HUES48 (cell line): ENCODE results near the gene EGFL8.
"Not testable (repeated sequence)": the region's sequence is repeated elsewhere in the genome, so short reads cannot be mapped to it uniquely, and the experiment has no call there.

ENCODE experiments used
- H3K27ac ChIP-seq: one replicate; pipeline ENCODE4 v1.7.0; 2013; ENCODE audit warnings: low read depth, low read length, inconsistent platforms
- H3K27me3 ChIP-seq: 2 replicates; pipeline ENCODE4 v1.6.1; 2013; ENCODE audit warnings: mild to moderate bottlenecking, low read length; ENCODE audit not compliant: control insufficient read depth, insufficient read depth
- H3K36me3 ChIP-seq: 2 replicates; pipeline ENCODE4 v1.6.1; 2013; ENCODE audit warnings: low read length; ENCODE audit not compliant: control insufficient read depth, insufficient read depth
- H3K4me1 ChIP-seq: 2 replicates; pipeline ENCODE4 v1.6.1; 2013; ENCODE audit warnings: mild to moderate bottlenecking, low read length; ENCODE audit not compliant: control insufficient read depth, insufficient read depth
- H3K4me3 ChIP-seq: 2 replicates; pipeline ENCODE4 v1.5.1; 2013; ENCODE audit warnings: mild to moderate bottlenecking, low read depth, low read length
- H3K9ac ChIP-seq: 2 replicates; pipeline ENCODE4 v1.6.1; 2013; ENCODE audit warnings: mild to moderate bottlenecking, low read depth, low read length, moderate library complexity
- H3K9me3 ChIP-seq: 2 replicates; pipeline ENCODE4 v1.6.1; 2013; ENCODE audit warnings: low read length; ENCODE audit not compliant: control insufficient read depth, insufficient read depth

EGFL8 gene

GRCh38 chr6:32191696-32192607 is 27.6 kb downstream of the EGFL8 start:
- H3K4me1 ChIP-seq = peaks cover 36% of the 10 kb centered on the region
- H3K4me3 ChIP-seq = no peak overlapping the region

GRCh38 chr6:32192608-32193039 is 28.2 kb downstream of the EGFL8 start, which contains the start of gene GPSM3:
Gene GPSM3 (minus strand): TSS chr6:32192643. CDS start chr6:32192513, 130 bp downstream.
- Histone ChIP-seq H3K27ac (peak within 1 kb of the TSS; percentile 38), H3K9me3 (no peaks in the 10 kb centered on the region), H3K36me3 (peaks cover 5% of the 10 kb centered on the region), H3K9ac (no peak within 1 kb of the TSS), H3K4me3 (peak within 1 kb of the TSS; percentile 10; the same call in 1 of the 2 replicates), H3K27me3 (no peaks in the 10 kb centered on the region), H3K4me1 (peaks cover 41% of the 10 kb centered on the region)

More at GRCh38 chr6:32191696-32192607, 27.6 kb downstream of the EGFL8 start:
- Histone ChIP-seq H3K27ac (no peak overlapping the region), H3K27me3 (no peaks in the 10 kb centered on the region), H3K9me3 (no peaks in the 10 kb centered on the region), H3K9ac (no peak overlapping the region), H3K36me3 (peaks cover 11% of the 10 kb centered on the region)

DNA sequence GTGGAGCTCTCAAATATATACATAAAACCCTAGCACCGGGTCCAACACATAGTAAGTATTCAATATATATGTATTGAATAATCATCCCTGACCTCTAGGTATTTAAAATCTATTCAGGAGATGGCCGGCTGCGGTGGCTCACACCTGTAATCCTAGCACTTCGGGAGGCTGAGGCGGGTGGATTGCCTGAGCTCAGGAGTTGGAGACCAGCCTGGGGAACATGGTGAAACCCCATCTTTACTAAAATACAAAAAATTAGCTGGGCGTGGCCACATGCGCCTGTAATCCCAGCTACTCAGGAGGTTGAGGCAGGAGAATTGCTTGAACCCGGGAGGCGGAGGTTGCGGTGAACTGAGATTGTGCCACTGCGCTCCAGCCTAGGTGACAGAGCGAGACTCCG is 28.7 kb downstream of the EGFL8 start:
- not testable (repeated sequence) for H3K27ac ChIP-seq, H3K9ac ChIP-seq, H3K9me3 ChIP-seq, H3K36me3 ChIP-seq, H3K27me3 ChIP-seq
- H3K4me1 ChIP-seq = peaks cover 41% of the 10 kb centered on the region
- H3K4me3 ChIP-seq = peak overlapping the region; percentile 10; the same call in 1 of the 2 replicates

- Histone ChIP-seq H3K27ac (peak overlapping the region; percentile 100), H3K4me3 (no peak overlapping the region), H3K9me3 (no peaks in the 10 kb centered on the region)
These were observed 30.0 kb downstream of the EGFL8 start for GRCh38 chr6:32194388-32194787.

GRCh38 chr6:32194825-32195651 is 30.6 kb downstream of the EGFL8 start:
- H3K27me3 ChIP-seq = no peaks in the 10 kb centered on the region
- H3K27ac ChIP-seq = peak overlapping the region; percentile 100
- no peaks in the 10 kb centered on the region for H3K36me3 ChIP-seq
- peak overlapping the region; percentile 80 for H3K4me3 ChIP-seq
- H3K9ac ChIP-seq = peak overlapping the region; percentile 71
- H3K4me1 ChIP-seq = peaks cover 35% of the 10 kb centered on the region
- H3K9me3 ChIP-seq = no peaks in the 10 kb centered on the region

More at GRCh38 chr6:32194388-32194787, 30.0 kb downstream of the EGFL8 start:
- H3K27me3 ChIP-seq = no peaks in the 10 kb centered on the region
- H3K36me3 ChIP-seq = no peaks in the 10 kb centered on the region
- H3K9ac ChIP-seq = no peak overlapping the region
- peaks cover 35% of the 10 kb centered on the region for H3K4me1 ChIP-seq

GRCh38 chr6:32195652-32195901 is 31.2 kb downstream of the EGFL8 start:
- Histone ChIP-seq H3K27ac (peak overlapping the region; percentile 100), H3K9me3 (no peaks in the 10 kb centered on the region), H3K4me3 (peak overlapping the region; percentile 82; the same call in 1 of the 2 replicates), H3K4me1 (peaks cover 33% of the 10 kb centered on the region), H3K36me3 (no peaks in the 10 kb centered on the region), H3K9ac (peak overlapping the region; percentile 93; the same call in 1 of the 2 replicates), H3K27me3 (no peaks in the 10 kb centered on the region)

- Histone ChIP-seq H3K9ac (peak overlapping the region; percentile 93), H3K27ac (peak overlapping the region; percentile 100), H3K27me3 (no peaks in the 10 kb centered on the region), H3K36me3 (no peaks in the 10 kb centered on the region), H3K4me1 (peaks cover 28% of the 10 kb centered on the region), H3K4me3 (peak overlapping the region; percentile 82), H3K9me3 (no peaks in the 10 kb centered on the region)
These were observed 31.7 kb downstream of the EGFL8 start for GRCh38 chr6:32195902-32196681.

- Histone ChIP-seq H3K36me3 (no peaks in the 10 kb centered on the region), H3K27me3 (no peaks in the 10 kb centered on the region), H3K27ac (peak overlapping the region; percentile 100), H3K4me1 (peaks cover 28% of the 10 kb centered on the region), H3K9ac (peak overlapping the region; percentile 93), H3K9me3 (no peaks in the 10 kb centered on the region), H3K4me3 (peak overlapping the region; percentile 82)
These were observed 32.6 kb downstream of the EGFL8 start for GRCh38 chr6:32196682-32197616.

DNA sequence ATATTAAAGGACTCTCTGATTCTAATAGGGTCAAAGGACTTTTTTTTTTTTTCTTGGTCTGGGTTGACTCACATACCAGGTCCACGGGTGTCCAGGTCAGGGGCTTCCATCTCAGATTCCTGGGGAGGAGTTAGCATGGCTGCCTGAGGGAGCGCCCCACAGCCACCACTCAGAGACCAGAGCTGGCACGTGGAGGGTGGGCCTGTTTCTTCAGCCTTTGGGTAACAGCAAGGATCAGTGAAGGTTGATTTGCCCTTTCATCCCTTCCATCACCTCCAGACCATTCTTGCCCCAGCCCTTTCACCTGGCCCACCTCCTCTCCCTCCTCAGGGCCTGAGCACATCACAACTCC is 33.9 kb downstream of the EGFL8 start:
- Histone ChIP-seq H3K27me3 (no peaks in the 10 kb centered on the region), H3K4me3 (no peak overlapping the region), H3K27ac (no peak overlapping the region), H3K36me3 (no peaks in the 10 kb centered on the region), H3K9ac (no peak overlapping the region), H3K9me3 (no peaks in the 10 kb centered on the region), H3K4me1 (peaks cover 19% of the 10 kb centered on the region)

DNA sequence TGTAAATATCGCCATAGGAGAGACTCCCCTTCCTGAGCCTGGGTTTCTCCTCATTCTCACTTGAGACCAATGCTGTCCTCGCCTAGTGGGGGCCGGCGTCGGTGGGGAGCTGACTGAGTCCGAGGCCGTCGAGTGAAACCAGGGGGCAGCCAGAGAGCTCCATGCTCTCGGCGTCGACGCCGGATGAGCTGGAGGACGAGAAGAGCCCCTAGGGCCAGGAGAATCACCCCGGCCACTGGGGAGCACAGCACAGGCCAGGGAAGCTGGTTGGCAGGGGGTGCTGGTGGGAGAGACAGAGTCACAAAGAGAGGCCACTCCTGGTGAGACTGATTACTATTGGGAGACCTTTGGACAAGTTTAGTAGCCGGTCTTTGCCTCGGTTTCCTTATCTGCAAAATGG is 34.5 kb downstream of the EGFL8 start:
- no peak overlapping the region for H3K4me3 ChIP-seq
- no peaks in the 10 kb centered on the region for H3K9me3 ChIP-seq
- H3K27ac ChIP-seq = no peak overlapping the region
- H3K27me3 ChIP-seq = no peaks in the 10 kb centered on the region
- H3K36me3 ChIP-seq = no peaks in the 10 kb centered on the region
- peaks cover 19% of the 10 kb centered on the region for H3K4me1 ChIP-seq
- no peak overlapping the region for H3K9ac ChIP-seq
